ENCODE results near the gene NTM. TPM values are rescaled to one million over a fixed set of nuclear protein-coding genes. Genes with fewer than 3 reads are reported as not detected.

Gene NTM
- polyA plus RNA-seq, 1 donor from 2014 or later, result 39.4 TPM

DNA sequence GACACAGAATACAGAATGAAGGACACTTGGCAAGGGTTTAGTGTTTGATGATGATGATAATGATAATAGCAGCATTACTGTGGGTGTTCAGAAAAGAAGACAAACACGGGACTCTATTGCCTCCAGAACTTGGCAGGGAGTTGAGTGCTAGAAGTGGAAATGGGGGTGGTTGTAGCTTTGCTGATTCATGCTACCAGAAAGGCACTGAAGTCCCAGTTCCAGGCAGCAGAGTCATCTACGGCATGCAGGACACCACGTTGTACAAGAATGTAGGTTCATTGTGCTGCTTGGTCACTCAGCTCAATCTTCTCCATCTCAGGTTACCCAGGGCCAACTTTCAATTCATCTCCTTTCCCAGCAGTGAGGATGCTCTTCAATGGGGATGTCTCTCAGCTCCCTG is 115.7 kb downstream of the NTM start:
- H3K27ac ChIP-seq (ENCODE audit: low read length), result no peak overlapping the region
- H3K4me3 ChIP-seq (ENCODE audit: low read length), result no peak overlapping the region
- H3K36me3 ChIP-seq (ENCODE audit: insufficient read depth, low read length), result no peaks in the 10 kb centered on the region
- no peaks in the 10 kb centered on the region for H3K9me3 ChIP-seq (ENCODE audit: low read length)
- no peaks in the 10 kb centered on the region for H4K20me1 ChIP-seq (ENCODE audit: insufficient read depth)
- H3K27me3 ChIP-seq (ENCODE audit: insufficient read depth, low read depth, low read length), result no peaks in the 10 kb centered on the region
- H3K79me2 ChIP-seq (replicated peaks; ENCODE audit: insufficient read depth, low read length), result no peaks in the 10 kb centered on the region
- no peak overlapping the region for H3K4me2 ChIP-seq (ENCODE audit: low read length)
- H3F3A ChIP-seq (ENCODE audit: insufficient read depth, low read length, poor library complexity, severe bottlenecking), result no peaks in the 10 kb centered on the region
- no peak for TF ChIP-seq SMC3 (conservative IDR thresholded peaks at IDR 0.05; ENCODE audit: poor library complexity)
- no peak for TF ChIP-seq RAD21 (conservative IDR thresholded peaks at IDR 0.05)
- no peak for TF ChIP-seq MXI1 (conservative IDR thresholded peaks at IDR 0.05; ENCODE audit: poor library complexity, severe bottlenecking)
- TF ChIP-seq POLR2AphosphoS5 (IDR thresholded peaks at IDR 0.05), result no peak
- no peak for TF ChIP-seq TAF1 (IDR thresholded peaks at IDR 0.05; ENCODE audit: low read depth)
- no peak for TF ChIP-seq EP300 (conservative IDR thresholded peaks at IDR 0.05; ENCODE audit: poor library complexity, severe bottlenecking)
- no peaks in the 10 kb centered on the region for H3K9me2 ChIP-seq (ENCODE audit: insufficient read depth, low read length)
- H2AFZ ChIP-seq (ENCODE audit: low read depth, low read length), result no peak overlapping the region
- H3K9ac ChIP-seq (ENCODE audit: low read length), result no peak overlapping the region

DNA sequence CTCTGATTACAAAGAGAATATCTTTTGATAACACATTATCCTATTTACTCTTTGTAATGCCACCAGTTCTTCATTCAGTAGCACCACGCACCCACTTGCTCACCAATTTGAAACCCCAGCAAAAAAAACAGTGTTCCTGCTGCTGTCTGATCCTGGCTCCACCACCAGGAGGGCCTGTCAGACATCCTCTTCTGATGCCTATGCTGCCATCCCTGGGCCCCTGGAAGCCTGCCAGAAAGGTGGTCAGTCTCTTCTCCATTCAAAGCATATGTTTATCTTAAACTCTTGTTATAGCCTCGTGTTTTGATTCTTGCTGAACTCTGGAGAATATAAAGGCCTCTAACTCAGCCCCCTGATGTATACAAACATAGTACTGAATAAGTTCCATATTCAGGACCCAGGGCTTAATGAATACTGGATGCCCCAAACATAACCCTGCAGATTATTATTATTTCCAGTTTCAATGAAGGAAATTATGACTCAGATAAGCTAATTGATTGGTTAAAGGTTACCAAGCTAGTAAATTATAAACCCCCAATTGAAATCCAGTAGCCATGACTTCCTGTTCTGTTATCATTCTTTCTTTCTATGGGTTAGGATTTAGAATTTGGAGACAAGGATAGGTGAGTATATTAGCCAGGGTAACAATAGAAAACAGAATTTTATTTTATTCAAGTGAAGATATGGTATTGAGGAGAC is 116.7 kb downstream of the NTM start:
- H2AFZ ChIP-seq (ENCODE audit: low read depth, low read length), result no peak overlapping the region
- no peaks in the 10 kb centered on the region for H3K36me3 ChIP-seq (ENCODE audit: insufficient read depth, low read length)
- H3K9ac ChIP-seq (ENCODE audit: low read length), result no peak overlapping the region
- H3K4me3 ChIP-seq (ENCODE audit: low read length), result no peak overlapping the region
- H3K9me3 ChIP-seq (ENCODE audit: low read length), result no peaks in the 10 kb centered on the region
- no peaks in the 10 kb centered on the region for H3K79me2 ChIP-seq (replicated peaks; ENCODE audit: insufficient read depth, low read length)
- no peaks in the 10 kb centered on the region for H3K27me3 ChIP-seq (ENCODE audit: insufficient read depth, low read depth, low read length)
- H3F3A ChIP-seq (ENCODE audit: insufficient read depth, low read length, poor library complexity, severe bottlenecking), result no peaks in the 10 kb centered on the region
- no peaks in the 10 kb centered on the region for H4K20me1 ChIP-seq (ENCODE audit: insufficient read depth)
- H3K27ac ChIP-seq (ENCODE audit: low read length), result no peak overlapping the region
- no peaks in the 10 kb centered on the region for H3K9me2 ChIP-seq (ENCODE audit: insufficient read depth, low read length)
- H3K4me2 ChIP-seq (ENCODE audit: low read length), result no peak overlapping the region
- no peak for TF ChIP-seq EP300 (conservative IDR thresholded peaks at IDR 0.05; ENCODE audit: poor library complexity, severe bottlenecking)
- TF ChIP-seq POLR2AphosphoS5 (IDR thresholded peaks at IDR 0.05), result no peak
- TF ChIP-seq MXI1 (conservative IDR thresholded peaks at IDR 0.05; ENCODE audit: poor library complexity, severe bottlenecking), result no peak
- TF ChIP-seq, protein P1, sequence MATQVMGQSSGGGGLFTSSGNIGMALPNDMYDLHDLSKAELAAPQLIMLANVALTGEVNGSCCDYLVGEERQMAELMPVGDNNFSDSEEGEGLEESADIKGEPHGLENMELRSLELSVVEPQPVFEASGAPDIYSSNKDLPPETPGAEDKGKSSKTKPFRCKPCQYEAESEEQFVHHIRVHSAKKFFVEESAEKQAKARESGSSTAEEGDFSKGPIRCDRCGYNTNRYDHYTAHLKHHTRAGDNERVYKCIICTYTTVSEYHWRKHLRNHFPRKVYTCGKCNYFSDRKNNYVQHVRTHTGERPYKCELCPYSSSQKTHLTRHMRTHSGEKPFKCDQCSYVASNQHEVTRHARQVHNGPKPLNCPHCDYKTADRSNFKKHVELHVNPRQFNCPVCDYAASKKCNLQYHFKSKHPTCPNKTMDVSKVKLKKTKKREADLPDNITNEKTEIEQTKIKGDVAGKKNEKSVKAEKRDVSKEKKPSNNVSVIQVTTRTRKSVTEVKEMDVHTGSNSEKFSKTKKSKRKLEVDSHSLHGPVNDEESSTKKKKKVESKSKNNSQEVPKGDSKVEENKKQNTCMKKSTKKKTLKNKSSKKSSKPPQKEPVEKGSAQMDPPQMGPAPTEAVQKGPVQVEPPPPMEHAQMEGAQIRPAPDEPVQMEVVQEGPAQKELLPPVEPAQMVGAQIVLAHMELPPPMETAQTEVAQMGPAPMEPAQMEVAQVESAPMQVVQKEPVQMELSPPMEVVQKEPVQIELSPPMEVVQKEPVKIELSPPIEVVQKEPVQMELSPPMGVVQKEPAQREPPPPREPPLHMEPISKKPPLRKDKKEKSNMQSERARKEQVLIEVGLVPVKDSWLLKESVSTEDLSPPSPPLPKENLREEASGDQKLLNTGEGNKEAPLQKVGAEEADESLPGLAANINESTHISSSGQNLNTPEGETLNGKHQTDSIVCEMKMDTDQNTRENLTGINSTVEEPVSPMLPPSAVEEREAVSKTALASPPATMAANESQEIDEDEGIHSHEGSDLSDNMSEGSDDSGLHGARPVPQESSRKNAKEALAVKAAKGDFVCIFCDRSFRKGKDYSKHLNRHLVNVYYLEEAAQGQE (IDR thresholded peaks at IDR 0.05; ENCODE audit: borderline replicate concordance), result no peak
- no peak for TF ChIP-seq SMC3 (conservative IDR thresholded peaks at IDR 0.05; ENCODE audit: poor library complexity)
- TF ChIP-seq, protein P2, sequence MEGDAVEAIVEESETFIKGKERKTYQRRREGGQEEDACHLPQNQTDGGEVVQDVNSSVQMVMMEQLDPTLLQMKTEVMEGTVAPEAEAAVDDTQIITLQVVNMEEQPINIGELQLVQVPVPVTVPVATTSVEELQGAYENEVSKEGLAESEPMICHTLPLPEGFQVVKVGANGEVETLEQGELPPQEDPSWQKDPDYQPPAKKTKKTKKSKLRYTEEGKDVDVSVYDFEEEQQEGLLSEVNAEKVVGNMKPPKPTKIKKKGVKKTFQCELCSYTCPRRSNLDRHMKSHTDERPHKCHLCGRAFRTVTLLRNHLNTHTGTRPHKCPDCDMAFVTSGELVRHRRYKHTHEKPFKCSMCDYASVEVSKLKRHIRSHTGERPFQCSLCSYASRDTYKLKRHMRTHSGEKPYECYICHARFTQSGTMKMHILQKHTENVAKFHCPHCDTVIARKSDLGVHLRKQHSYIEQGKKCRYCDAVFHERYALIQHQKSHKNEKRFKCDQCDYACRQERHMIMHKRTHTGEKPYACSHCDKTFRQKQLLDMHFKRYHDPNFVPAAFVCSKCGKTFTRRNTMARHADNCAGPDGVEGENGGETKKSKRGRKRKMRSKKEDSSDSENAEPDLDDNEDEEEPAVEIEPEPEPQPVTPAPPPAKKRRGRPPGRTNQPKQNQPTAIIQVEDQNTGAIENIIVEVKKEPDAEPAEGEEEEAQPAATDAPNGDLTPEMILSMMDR (IDR thresholded peaks at IDR 0.05; ENCODE audit: poor library complexity, severe bottlenecking), result no peak
- no peak for TF ChIP-seq EZH2 (IDR thresholded peaks at IDR 0.05; ENCODE audit: borderline replicate concordance, insufficient read depth, low read length, poor library complexity, severe bottlenecking)
- TF ChIP-seq TAF1 (IDR thresholded peaks at IDR 0.05; ENCODE audit: low read depth), result no peak
- TF ChIP-seq RAD21 (conservative IDR thresholded peaks at IDR 0.05), result no peak

Data from neural cell (in vitro differentiated cells).